Loucy (cell line): ENCODE measurements around the gene STC2.

ENCODE experiments used
- H2AFZ ChIP-seq: fragments of 200-600 bp; sonication (generic); 2 replicates; pipeline ENCODE4 v1.6.0; 2016; ENCODE audit warnings: antibody characterized with exemption, mild to moderate bottlenecking, low read length, moderate library complexity
- H3F3A ChIP-seq: fragments of 200-600 bp; 2 replicates; pipeline ENCODE4 v1.6.0; 2016; ENCODE audit warnings: antibody characterized with exemption, low read depth, mild to moderate bottlenecking
- H3K27me3 ChIP-seq: fragments of 200-600 bp; sonication (generic); 2 replicates; pipeline ENCODE4 v1.6.1; 2014; ENCODE audit warnings: low read length, mild to moderate bottlenecking; ENCODE audit not compliant: insufficient read depth, poor library complexity, severe bottlenecking
- H3K36me3 ChIP-seq: fragments of 200-600 bp; sonication (generic); 2 replicates; pipeline ENCODE4 v1.6.1; 2016; ENCODE audit warnings: low read length; ENCODE audit not compliant: insufficient read depth
- H3K4me1 ChIP-seq: fragments of 200-600 bp; sonication (generic); 2 replicates; pipeline ENCODE4 v1.5.1; 2014; ENCODE audit warnings: low read length, mild to moderate bottlenecking; ENCODE audit not compliant: insufficient read depth, poor library complexity, severe bottlenecking
- H3K4me2 ChIP-seq: fragments of 200-600 bp; sonication (generic); 2 replicates; pipeline ENCODE4 v1.6.0; 2014; ENCODE audit warnings: antibody characterized with exemption, low read length, low read depth, mild to moderate bottlenecking; ENCODE audit not compliant: poor library complexity, severe bottlenecking
- H3K4me3 ChIP-seq: fragments of 200-600 bp; sonication (generic); 2 replicates; pipeline ENCODE4 v1.5.1; 2014; ENCODE audit warnings: low read length, mild to moderate bottlenecking, mixed read lengths; ENCODE audit not compliant: poor library complexity, severe bottlenecking
- H3K79me2 ChIP-seq: fragments of 200-600 bp; sonication (generic); 2 replicates; pipeline ENCODE4 v1.6.1; 2014; ENCODE audit warnings: low read length; ENCODE audit not compliant: insufficient read depth
- H3K9ac ChIP-seq: fragments of 200-600 bp; sonication (generic); 2 replicates; pipeline ENCODE4 v1.6.0; 2014; ENCODE audit warnings: mild to moderate bottlenecking, low read depth, low read length, moderate library complexity; ENCODE audit not compliant: poor library complexity, severe bottlenecking
- H3K9me2 ChIP-seq: fragments of 200-600 bp; sonication (generic); replicated peaks from 2 replicates; pipeline ENCODE4 v1.6.1; 2016; ENCODE audit warnings: low read depth, low read length, mixed read lengths
- H3K9me3 ChIP-seq: fragments of 200-600 bp; sonication (generic); 2 replicates; pipeline ENCODE4 v1.6.1; 2014; ENCODE audit warnings: mild to moderate bottlenecking, antibody characterized with exemption, low read length, low read depth; ENCODE audit not compliant: insufficient read depth
- H4K20me1 ChIP-seq: fragments of 200-600 bp; sonication (generic); 2 replicates; pipeline ENCODE4 v1.6.0; 2014; ENCODE audit warnings: antibody characterized with exemption, low read length, mild to moderate bottlenecking; ENCODE audit not compliant: insufficient read depth, poor library complexity, severe bottlenecking
- EZH2phosphoT487 ChIP-seq: fragments of 200-600 bp; IDR thresholded peaks from 2 replicates; pipeline ENCODE4 v1.6.1; 2018; ENCODE audit warnings: antibody characterized with exemption, mild to moderate bottlenecking, moderate library complexity, borderline replicate concordance
- TF ChIP-seq, protein P1 (sequence below): fragments of 200-600 bp; sonication (generic); conservative IDR thresholded peaks from 2 replicates; pipeline ENCODE4 v1.5.1; 2014; ENCODE audit warnings: mild to moderate bottlenecking, antibody characterized with exemption, low read length

STC2 gene

DNA sequence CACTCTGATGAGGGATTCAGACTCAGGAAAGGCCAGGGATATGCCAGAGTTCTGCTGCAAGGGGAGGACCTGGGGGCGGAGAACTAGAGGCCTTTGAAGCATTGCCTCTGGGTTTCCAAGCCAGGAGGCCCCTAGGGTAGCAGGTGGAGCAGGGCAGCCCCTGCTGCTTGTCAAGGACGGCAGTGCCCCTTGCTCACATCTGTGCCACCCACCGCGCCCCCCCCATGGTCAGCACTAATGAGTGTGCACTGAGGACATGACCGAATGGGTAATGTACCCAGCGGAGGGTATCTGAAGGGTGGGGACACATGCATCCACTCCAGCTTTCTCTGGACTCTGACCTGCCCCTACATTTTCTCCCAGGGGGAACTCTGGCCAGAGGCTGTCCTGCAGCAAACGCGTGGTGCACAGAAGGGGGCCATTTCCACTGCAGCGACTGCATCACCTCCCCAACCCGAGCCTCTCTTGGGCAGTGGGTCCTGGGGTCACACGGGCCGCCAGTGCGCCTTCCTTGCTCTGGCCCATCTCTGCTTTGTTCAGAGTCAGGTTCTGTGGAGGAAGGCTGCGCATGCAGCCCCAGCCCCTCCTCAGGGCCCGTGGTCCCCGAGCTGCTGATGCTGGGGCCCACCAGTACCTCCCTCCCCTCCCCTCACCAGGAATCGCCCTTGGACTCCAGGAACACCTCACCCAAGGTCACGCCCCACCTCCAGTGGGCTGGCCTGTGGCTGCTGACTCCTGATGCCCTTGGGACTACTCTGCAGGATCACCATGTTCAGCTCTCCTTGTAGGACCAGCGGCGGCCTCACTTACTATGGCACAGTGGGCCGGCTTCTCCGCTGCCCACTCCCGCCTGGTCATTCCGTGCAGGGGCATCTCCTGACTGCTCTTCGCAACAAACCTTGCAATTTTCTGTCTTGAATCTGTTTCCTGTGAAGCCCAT lies 31.2 kb downstream of the STC2 start:
- Histone ChIP-seq H3K79me2 (no peaks in the 10 kb centered on the region), H3K9ac (no peak overlapping the region), H2AFZ (no peak overlapping the region), H3K36me3 (no peaks in the 10 kb centered on the region), H4K20me1 (no peaks in the 10 kb centered on the region), H3K9me2 (no peaks in the 10 kb centered on the region), H3K27me3 (no peaks in the 10 kb centered on the region), H3K4me1 (no peaks in the 10 kb centered on the region), H3F3A (no peaks in the 10 kb centered on the region), H3K4me3 (no peak overlapping the region), H3K4me2 (no peak overlapping the region), H3K9me3 (no peaks in the 10 kb centered on the region)
- TF ChIP-seq, protein P1, sequence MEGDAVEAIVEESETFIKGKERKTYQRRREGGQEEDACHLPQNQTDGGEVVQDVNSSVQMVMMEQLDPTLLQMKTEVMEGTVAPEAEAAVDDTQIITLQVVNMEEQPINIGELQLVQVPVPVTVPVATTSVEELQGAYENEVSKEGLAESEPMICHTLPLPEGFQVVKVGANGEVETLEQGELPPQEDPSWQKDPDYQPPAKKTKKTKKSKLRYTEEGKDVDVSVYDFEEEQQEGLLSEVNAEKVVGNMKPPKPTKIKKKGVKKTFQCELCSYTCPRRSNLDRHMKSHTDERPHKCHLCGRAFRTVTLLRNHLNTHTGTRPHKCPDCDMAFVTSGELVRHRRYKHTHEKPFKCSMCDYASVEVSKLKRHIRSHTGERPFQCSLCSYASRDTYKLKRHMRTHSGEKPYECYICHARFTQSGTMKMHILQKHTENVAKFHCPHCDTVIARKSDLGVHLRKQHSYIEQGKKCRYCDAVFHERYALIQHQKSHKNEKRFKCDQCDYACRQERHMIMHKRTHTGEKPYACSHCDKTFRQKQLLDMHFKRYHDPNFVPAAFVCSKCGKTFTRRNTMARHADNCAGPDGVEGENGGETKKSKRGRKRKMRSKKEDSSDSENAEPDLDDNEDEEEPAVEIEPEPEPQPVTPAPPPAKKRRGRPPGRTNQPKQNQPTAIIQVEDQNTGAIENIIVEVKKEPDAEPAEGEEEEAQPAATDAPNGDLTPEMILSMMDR: no peak
- no peak for TF ChIP-seq EZH2phosphoT487

GRCh38 chr5:173295796-173296195 lies 32.4 kb downstream of the STC2 start:
- Histone ChIP-seq H3K27me3 (no peaks in the 10 kb centered on the region), H3K9me2 (no peaks in the 10 kb centered on the region), H3K79me2 (no peaks in the 10 kb centered on the region), H3K9me3 (no peaks in the 10 kb centered on the region), H4K20me1 (no peaks in the 10 kb centered on the region), H3K9ac (no peak overlapping the region), H3K4me2 (no peak overlapping the region), H2AFZ (no peak overlapping the region), H3K36me3 (no peaks in the 10 kb centered on the region), H3K4me3 (no peak overlapping the region), H3K4me1 (no peaks in the 10 kb centered on the region), H3F3A (no peaks in the 10 kb centered on the region)
- TF ChIP-seq EZH2phosphoT487: no peak
- TF ChIP-seq, protein P1: no peak

DNA sequence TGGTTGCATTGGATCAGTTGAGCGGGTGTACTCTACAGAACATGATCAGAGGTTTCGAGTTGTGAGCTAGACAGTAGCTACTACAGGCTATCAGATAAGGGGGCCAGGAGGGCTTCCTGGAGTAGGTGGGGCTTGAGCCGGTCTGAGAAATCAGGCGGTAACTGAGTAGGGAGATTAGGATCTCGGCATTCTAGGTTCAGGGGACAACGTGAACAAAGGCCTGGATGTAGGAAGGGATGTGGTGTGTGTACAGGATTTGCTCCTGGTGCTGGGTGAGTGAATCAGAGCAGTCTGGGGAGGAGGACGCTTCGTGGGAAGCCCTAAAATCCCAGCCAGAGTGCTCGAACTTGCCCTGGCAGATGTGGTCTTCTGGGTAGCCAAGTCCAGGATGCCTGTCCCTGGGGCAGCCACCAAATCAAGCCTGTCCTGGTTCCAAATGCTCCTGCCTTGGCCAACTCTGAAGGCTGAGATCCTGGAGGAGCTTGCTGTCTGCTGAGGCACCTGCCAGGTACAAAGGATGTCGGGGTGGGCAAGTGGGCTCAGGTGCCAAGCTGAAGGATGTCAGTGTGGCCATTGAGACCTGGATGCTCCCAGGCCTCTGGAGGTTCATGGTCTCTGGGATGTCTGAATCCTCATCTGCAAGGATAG lies 33.4 kb downstream of the STC2 start:
- Histone ChIP-seq H3K9me3 (no peaks in the 10 kb centered on the region), H3K9me2 (no peaks in the 10 kb centered on the region), H3K36me3 (no peaks in the 10 kb centered on the region), H3K27me3 (no peaks in the 10 kb centered on the region), H3K4me2 (no peak overlapping the region), H3K9ac (no peak overlapping the region), H3K79me2 (no peaks in the 10 kb centered on the region), H2AFZ (no peak overlapping the region), H3K4me3 (no peak overlapping the region), H4K20me1 (no peaks in the 10 kb centered on the region), H3F3A (no peaks in the 10 kb centered on the region), H3K4me1 (no peaks in the 10 kb centered on the region)
- TF ChIP-seq EZH2phosphoT487: no peak
- TF ChIP-seq, protein P1: no peak
